Uterus (tissue), 2 donors: ENCODE results near the gene ITGB4.

ENCODE experiments used
- POLR2A ChIP-seq, 2 donors: fragments of 450-650 bp; IDR thresholded peaks; one replicate each; pipeline ENCODE4 v1.6.1; 2016; ENCODE audit warnings: antibody characterized with exemption in 2 of 2, mild to moderate bottlenecking in 1 of 2, moderate library complexity in 1 of 2
- TF ChIP-seq, protein P1 (sequence below), 4 experiments: fragments of 200-600 bp in 2 of 4; fragments of 450-650 bp in 2 of 4; sonication (generic) in 2 of 4; IDR thresholded peaks; one replicate each; pipeline ENCODE4 v1.5.1; 2016 to 2019; ENCODE audit warnings: antibody characterized with exemption in 4 of 4, mild to moderate bottlenecking in 2 of 4, moderate library complexity in 1 of 4

- TF ChIP-seq, protein P1, sequence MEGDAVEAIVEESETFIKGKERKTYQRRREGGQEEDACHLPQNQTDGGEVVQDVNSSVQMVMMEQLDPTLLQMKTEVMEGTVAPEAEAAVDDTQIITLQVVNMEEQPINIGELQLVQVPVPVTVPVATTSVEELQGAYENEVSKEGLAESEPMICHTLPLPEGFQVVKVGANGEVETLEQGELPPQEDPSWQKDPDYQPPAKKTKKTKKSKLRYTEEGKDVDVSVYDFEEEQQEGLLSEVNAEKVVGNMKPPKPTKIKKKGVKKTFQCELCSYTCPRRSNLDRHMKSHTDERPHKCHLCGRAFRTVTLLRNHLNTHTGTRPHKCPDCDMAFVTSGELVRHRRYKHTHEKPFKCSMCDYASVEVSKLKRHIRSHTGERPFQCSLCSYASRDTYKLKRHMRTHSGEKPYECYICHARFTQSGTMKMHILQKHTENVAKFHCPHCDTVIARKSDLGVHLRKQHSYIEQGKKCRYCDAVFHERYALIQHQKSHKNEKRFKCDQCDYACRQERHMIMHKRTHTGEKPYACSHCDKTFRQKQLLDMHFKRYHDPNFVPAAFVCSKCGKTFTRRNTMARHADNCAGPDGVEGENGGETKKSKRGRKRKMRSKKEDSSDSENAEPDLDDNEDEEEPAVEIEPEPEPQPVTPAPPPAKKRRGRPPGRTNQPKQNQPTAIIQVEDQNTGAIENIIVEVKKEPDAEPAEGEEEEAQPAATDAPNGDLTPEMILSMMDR (IDR thresholded peaks at IDR 0.05) = no peak
- TF ChIP-seq POLR2A (IDR thresholded peaks at IDR 0.05) = no peak
These were observed 22.5 kb downstream of the ITGB4 start for GRCh38 chr17:75743625-75744206.
